HepG2 (cell line): ENCODE data around the gene ICAM2. TPM values are rescaled to one million over a fixed set of nuclear protein-coding genes. Genes with fewer than 3 reads are reported as not detected.

Experiments
- BCL6 ChIP-seq: IDR thresholded peaks from 2 replicates; pipeline ENCODE4 v1.6.1; 2016; ENCODE audit warnings: missing genetic modification reagents, missing compliant biosample characterization
- BRD4 ChIP-seq: sonication (generic); formaldehyde crosslinking; IDR thresholded peaks from 2 replicates; pipeline ENCODE4 v1.4.0; 2020; ENCODE audit warnings: missing genetic modification reagents
- ISL2 ChIP-seq: sonication (generic); formaldehyde crosslinking; IDR thresholded peaks from 2 replicates; pipeline ENCODE4 v1.5.0; 2020; ENCODE audit warnings: missing genetic modification reagents
- MAX ChIP-seq: IDR thresholded peaks from 2 replicates; pipeline ENCODE4 v1.6.1; 2012; ENCODE audit warnings: inconsistent platforms
- MTERF4 ChIP-seq: sonication (generic); formaldehyde crosslinking; IDR thresholded peaks from 2 replicates; pipeline ENCODE4 v1.8.0; 2023; ENCODE audit warnings: mild to moderate bottlenecking, missing genetic modification reagents
- NFE2 ChIP-seq: sonication (generic); formaldehyde crosslinking; IDR thresholded peaks from 2 replicates; pipeline ENCODE4 v1.4.0; 2020; ENCODE audit warnings: missing genetic modification reagents
- POLR2AphosphoS5 ChIP-seq: IDR thresholded peaks from 2 replicates; pipeline ENCODE4 v1.6.1; 2012; ENCODE audit warnings: low read depth, low read length
- SKIL ChIP-seq: sonication (generic); formaldehyde crosslinking; IDR thresholded peaks from 2 replicates; pipeline ENCODE4 v1.8.0; 2022; ENCODE audit warnings: missing genetic modification reagents, mild to moderate bottlenecking, moderate library complexity, borderline replicate concordance
- SMAD1 ChIP-seq: sonication (generic); formaldehyde crosslinking; IDR thresholded peaks from 2 replicates; pipeline ENCODE4 v1.4.0; 2020; ENCODE audit warnings: missing genetic modification reagents, low read depth, mild to moderate bottlenecking, borderline replicate concordance
- SMARCC2 ChIP-seq: fragments of 450-650 bp; IDR thresholded peaks from 2 replicates; pipeline ENCODE4 v1.6.1; 2017; ENCODE audit warnings: antibody characterized with exemption, mild to moderate bottlenecking
- SRY ChIP-seq: sonication (generic); formaldehyde crosslinking; IDR thresholded peaks from 2 replicates; pipeline ENCODE4 v1.8.0; 2022; ENCODE audit warnings: mild to moderate bottlenecking, missing genetic modification reagents
- SSRP1 ChIP-seq: IDR thresholded peaks from 2 replicates; pipeline ENCODE4 v1.6.1; 2016; ENCODE audit warnings: control low read depth
- SUZ12 ChIP-seq: fragments of 150-350 bp; IDR thresholded peaks from 2 replicates; pipeline ENCODE4 v1.6.1; 2014; ENCODE audit warnings: low read depth, low read length
- ZBTB4 ChIP-seq: sonication (generic); formaldehyde crosslinking; IDR thresholded peaks from 2 replicates; pipeline ENCODE4 v1.4.0; 2020; ENCODE audit warnings: missing genetic modification reagents, mild to moderate bottlenecking, borderline replicate concordance
- ZHX2 ChIP-seq, 2 experiments: sonication (generic) in 1 of 2; formaldehyde crosslinking in 1 of 2; IDR thresholded peaks; 2 replicates each; pipeline versions ENCODE4 v1.6.1 to v1.9.0; 2014 to 2022; ENCODE audit warnings: antibody characterized with exemption in 1 of 2, borderline replicate concordance in 1 of 2, inconsistent platforms in 1 of 2, low read depth in 1 of 2, missing genetic modification reagents in 1 of 2
- ZNF557 ChIP-seq: sonication (generic); formaldehyde crosslinking; IDR thresholded peaks from 2 replicates; pipeline ENCODE4 v1.4.0; 2020; ENCODE audit warnings: missing genetic modification reagents
- ZNF772 ChIP-seq: sonication (generic); formaldehyde crosslinking; IDR thresholded peaks from 2 replicates; pipeline ENCODE4 v1.5.0; 2020; ENCODE audit warnings: mild to moderate bottlenecking, missing genetic modification reagents
- ZNF776 ChIP-seq: sonication (generic); formaldehyde crosslinking; IDR thresholded peaks from 2 replicates; pipeline ENCODE4 v1.4.0; 2020; ENCODE audit warnings: mild to moderate bottlenecking, missing genetic modification reagents
- polyA plus RNA-seq, 8 experiments: library from polyadenylated mRNA; depleted of rRNA in 3 of 8; stranded (reverse) in 7 of 8; unstranded in 1 of 8; fragments of >200 nt; fragmentation: Illumina TruSeq in 4 of 8; extraction: Trizol in 4 of 8; gene quantifications; 2 replicates each; pipeline versions ENCODE4 v1.2.1 to v1.2.3, GENCODE V29; 2011 to 2016; ENCODE audit warnings: low read depth in 4 of 8, missing spikeins in 1 of 8, mixed read lengths in 1 of 8; ENCODE audit not compliant: insufficient read depth in 1 of 8
- total RNA-seq, 5 experiments: library from RNA; depleted of rRNA; stranded (reverse); fragments of >200 nt; fragmentation: Illumina TruSeq; extraction: Trizol; gene quantifications; 2 replicates each; pipeline ENCODE4 v1.2.3, GENCODE V29; 2016; ENCODE audit warnings: low read depth in 1 of 5

The ICAM2 gene
- total and polyA plus RNA-seq, 2 of the 13 experiments (the other 11 are each of a cell fraction or from before 2014, with no cell fraction given), result 10.9 to 20.8 TPM

GRCh38 chr17:64025732-64026294, 5.4 kb upstream of the ICAM2 start (continued):
- TF ChIP-seq ZHX2 (IDR thresholded peaks at IDR 0.05; ENCODE audit: low read depth) (0 out of 2 replicates have a peak, but pooled peaks have one; percentile 17), ZHX2 (CRISPR knock-in tag; IDR thresholded peaks at IDR 0.05; ENCODE audit: borderline replicate concordance) (no peak), SUZ12 (no peak), ZNF772 (CRISPR knock-in tag) (no peak), SRY (CRISPR knock-in tag) (no peak), SMARCC2 (no peak), SKIL (CRISPR knock-in tag) (no peak), BCL6 (CRISPR knock-in tag) (peak; percentile 25; the same call in 1 of the 2 replicates), NFE2 (CRISPR knock-in tag) (no peak), ISL2 (peak; percentile 43; the same call in 1 of the 2 replicates), MAX (peak; percentile 61), SSRP1 (CRISPR knock-in tag) (no peak), SMAD1 (CRISPR knock-in tag) (no peak), BRD4 (CRISPR knock-in tag) (no peak), MTERF4 (no peak), ZNF557 (0 out of 2 replicates have a peak, but pooled peaks have one; percentile 51), ZBTB4 (CRISPR knock-in tag) (no peak), POLR2AphosphoS5 (no peak), ZNF776 (CRISPR knock-in tag) (no peak)
